SK-N-SH treated with all-trans-retinoic acid at 6 μM for 48 hours (cell line): ENCODE results near the gene TRAF1.
A peak's percentile ranks its signal among the peaks of the same experiment; 100 is the strongest.

Experiments
- ATAC-seq: fragments of 200-7000 bp; cut with Tn5 transposase; 3 replicates; pipeline ENCODE4 v1.9.1; 2020; ENCODE audit warnings: mild to moderate bottlenecking, moderate library complexity
- ARNTL ChIP-seq: fragments of 450-650 bp; formaldehyde crosslinking; IDR thresholded peaks from 2 replicates; pipeline ENCODE4 v1.5.0; 2020; ENCODE audit warnings: low read depth, mild to moderate bottlenecking, moderate library complexity, borderline replicate concordance
- CSDC2 ChIP-seq: fragments of 250-450 bp; sonication (Bioruptor Pico); IDR thresholded peaks from 2 replicates; pipeline ENCODE4 v1.5.0; 2020; ENCODE audit warnings: mild to moderate bottlenecking, moderate library complexity
- CSRNP3 ChIP-seq: fragments of 250-450 bp; sonication (Bioruptor Pico); IDR thresholded peaks from 2 replicates; pipeline ENCODE4 v1.5.1; 2021; ENCODE audit warnings: mild to moderate bottlenecking, moderate library complexity
- GLIS3 ChIP-seq: fragments of 250-450 bp; sonication (Bioruptor Pico); IDR thresholded peaks from 2 replicates; pipeline ENCODE4 v1.5.0; 2020; ENCODE audit warnings: mild to moderate bottlenecking, moderate library complexity
- ISL1 ChIP-seq: fragments of 250-450 bp; sonication (Bioruptor Pico); IDR thresholded peaks from 2 replicates; pipeline ENCODE4 v2.1.2; 2022; ENCODE audit warnings: mild to moderate bottlenecking, moderate library complexity
- OSR1 ChIP-seq: fragments of 250-450 bp; sonication (Bioruptor Pico); IDR thresholded peaks from 2 replicates; pipeline ENCODE4 v1.8.0; 2022; ENCODE audit warnings: moderate library complexity, mild to moderate bottlenecking, inconsistent platforms
- PATZ1 ChIP-seq: fragments of 250-450 bp; sonication (Bioruptor Pico); IDR thresholded peaks from 2 replicates; pipeline ENCODE4 v1.8.0; 2020; ENCODE audit warnings: mild to moderate bottlenecking, moderate library complexity, borderline replicate concordance
- PPARA ChIP-seq: fragments of 250-450 bp; sonication (Bioruptor Pico); IDR thresholded peaks from 2 replicates; pipeline ENCODE4 v1.5.0; 2020; ENCODE audit warnings: mild to moderate bottlenecking, borderline replicate concordance
- RARB ChIP-seq: fragments of 250-450 bp; sonication (Bioruptor Pico); IDR thresholded peaks from 2 replicates; pipeline ENCODE4 v1.8.0; 2021; ENCODE audit warnings: mild to moderate bottlenecking, moderate library complexity
- TCF4 ChIP-seq: fragments of 250-450 bp; sonication (Bioruptor Pico); IDR thresholded peaks from 2 replicates; pipeline ENCODE4 v1.8.0; 2021; ENCODE audit warnings: mild to moderate bottlenecking, moderate library complexity, borderline replicate concordance
- TOX ChIP-seq: fragments of 250-450 bp; sonication (Bioruptor Pico); IDR thresholded peaks from 2 replicates; pipeline ENCODE4 v1.8.0; 2021; ENCODE audit warnings: mild to moderate bottlenecking, moderate library complexity, borderline replicate concordance
- ZC3H10 ChIP-seq: fragments of 250-450 bp; sonication (Bioruptor Pico); IDR thresholded peaks from 2 replicates; pipeline ENCODE4 v1.5.1; 2021; ENCODE audit warnings: mild to moderate bottlenecking, moderate library complexity
- ZFP3 ChIP-seq: fragments of 250-450 bp; sonication (Bioruptor Pico); IDR thresholded peaks from 2 replicates; pipeline ENCODE4 v1.5.0; 2020; ENCODE audit warnings: mild to moderate bottlenecking, moderate library complexity
- ZFP30 ChIP-seq: fragments of 450-650 bp; formaldehyde crosslinking; IDR thresholded peaks from 2 replicates; pipeline ENCODE4 v1.5.0; 2022; ENCODE audit warnings: mild to moderate bottlenecking, moderate library complexity
- ZNF565 ChIP-seq: fragments of 450-650 bp; formaldehyde crosslinking; conservative IDR thresholded peaks from 2 replicates; pipeline ENCODE4 v1.5.0; 2020; ENCODE audit warnings: low read depth, mild to moderate bottlenecking, moderate library complexity
- ZNF70 ChIP-seq: fragments of 450-650 bp; formaldehyde crosslinking; IDR thresholded peaks from 2 replicates; pipeline ENCODE4 v1.5.0; 2020; ENCODE audit warnings: mild to moderate bottlenecking, moderate library complexity
- ZNF8 ChIP-seq: fragments of 450-650 bp; formaldehyde crosslinking; IDR thresholded peaks from 2 replicates; pipeline ENCODE4 v1.5.0; 2020; ENCODE audit warnings: mild to moderate bottlenecking, moderate library complexity
- TF ChIP-seq, protein P1 (sequence below): fragments of 250-450 bp; sonication (Bioruptor Pico); IDR thresholded peaks from 2 replicates; pipeline ENCODE4 v1.5.1; 2020; ENCODE audit warnings: low read depth, mild to moderate bottlenecking, moderate library complexity
- TF ChIP-seq, protein P2 (sequence below): fragments of 250-450 bp; sonication (Bioruptor Pico); IDR thresholded peaks from 2 replicates; pipeline ENCODE4 v1.8.0; 2021; ENCODE audit warnings: low read depth, mild to moderate bottlenecking, moderate library complexity, borderline replicate concordance

Gene TRAF1

GRCh38 chr9:120931231-120932085 lies 4.9 kb upstream of the TRAF1 start:
- ATAC-seq: peak; percentile 50
- TF ChIP-seq CSRNP3 (CRISPR knock-in tag) (no peak), ZFP3 (peak; percentile 51; the same call in 1 of the 2 replicates), ISL1 (CRISPR knock-in tag) (0 out of 2 replicates have a peak, but pooled peaks have one; percentile 22)
- TF ChIP-seq, protein P1, sequence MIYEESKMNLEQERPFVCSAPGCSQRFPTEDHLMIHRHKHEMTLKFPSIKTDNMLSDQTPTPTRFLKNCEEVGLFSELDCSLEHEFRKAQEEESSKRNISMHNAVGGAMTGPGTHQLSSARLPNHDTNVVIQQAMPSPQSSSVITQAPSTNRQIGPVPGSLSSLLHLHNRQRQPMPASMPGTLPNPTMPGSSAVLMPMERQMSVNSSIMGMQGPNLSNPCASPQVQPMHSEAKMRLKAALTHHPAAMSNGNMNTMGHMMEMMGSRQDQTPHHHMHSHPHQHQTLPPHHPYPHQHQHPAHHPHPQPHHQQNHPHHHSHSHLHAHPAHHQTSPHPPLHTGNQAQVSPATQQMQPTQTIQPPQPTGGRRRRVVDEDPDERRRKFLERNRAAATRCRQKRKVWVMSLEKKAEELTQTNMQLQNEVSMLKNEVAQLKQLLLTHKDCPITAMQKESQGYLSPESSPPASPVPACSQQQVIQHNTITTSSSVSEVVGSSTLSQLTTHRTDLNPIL (CRISPR knock-in tag): 0 out of 2 replicates have a peak, but pooled peaks have one; percentile 34
- TF ChIP-seq, all 23 proteins: peak for 3

DNA sequence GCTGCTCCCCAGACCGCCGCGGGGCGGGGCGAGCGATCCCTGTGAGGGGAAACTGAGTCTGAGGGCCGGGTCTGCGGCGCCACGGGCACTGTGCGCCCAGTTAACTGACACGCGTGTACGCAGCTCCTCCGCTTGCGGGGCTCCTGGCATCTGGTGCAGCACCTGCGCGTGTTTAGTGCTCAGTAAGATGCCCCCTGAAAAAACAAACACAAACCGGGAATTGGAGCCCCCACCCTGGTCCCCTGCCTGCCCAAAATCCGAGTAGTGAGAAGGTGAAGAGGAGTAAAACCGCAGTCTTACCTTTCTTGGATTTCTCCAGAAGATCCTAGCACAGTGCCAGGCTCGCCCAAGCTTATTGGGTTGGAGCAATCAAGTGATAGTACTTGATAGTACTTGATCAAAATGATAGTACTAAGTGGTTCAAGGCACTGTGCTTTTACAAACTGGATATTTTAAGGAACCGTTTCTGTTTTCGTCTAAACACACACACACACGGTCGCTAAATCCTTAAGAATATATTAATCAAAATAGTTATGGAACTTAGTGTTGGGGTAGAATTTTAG lies 2.7 kb upstream of the TRAF1 start:
- ATAC-seq: no peak
- TF ChIP-seq PATZ1 (no peak), ZNF565 (CRISPR knock-in tag) (no peak), GLIS3 (CRISPR knock-in tag) (no peak), PPARA (CRISPR knock-in tag) (no peak), ZFP30 (no peak), RARB (CRISPR knock-in tag) (no peak), ZNF8 (CRISPR knock-in tag) (no peak)

DNA sequence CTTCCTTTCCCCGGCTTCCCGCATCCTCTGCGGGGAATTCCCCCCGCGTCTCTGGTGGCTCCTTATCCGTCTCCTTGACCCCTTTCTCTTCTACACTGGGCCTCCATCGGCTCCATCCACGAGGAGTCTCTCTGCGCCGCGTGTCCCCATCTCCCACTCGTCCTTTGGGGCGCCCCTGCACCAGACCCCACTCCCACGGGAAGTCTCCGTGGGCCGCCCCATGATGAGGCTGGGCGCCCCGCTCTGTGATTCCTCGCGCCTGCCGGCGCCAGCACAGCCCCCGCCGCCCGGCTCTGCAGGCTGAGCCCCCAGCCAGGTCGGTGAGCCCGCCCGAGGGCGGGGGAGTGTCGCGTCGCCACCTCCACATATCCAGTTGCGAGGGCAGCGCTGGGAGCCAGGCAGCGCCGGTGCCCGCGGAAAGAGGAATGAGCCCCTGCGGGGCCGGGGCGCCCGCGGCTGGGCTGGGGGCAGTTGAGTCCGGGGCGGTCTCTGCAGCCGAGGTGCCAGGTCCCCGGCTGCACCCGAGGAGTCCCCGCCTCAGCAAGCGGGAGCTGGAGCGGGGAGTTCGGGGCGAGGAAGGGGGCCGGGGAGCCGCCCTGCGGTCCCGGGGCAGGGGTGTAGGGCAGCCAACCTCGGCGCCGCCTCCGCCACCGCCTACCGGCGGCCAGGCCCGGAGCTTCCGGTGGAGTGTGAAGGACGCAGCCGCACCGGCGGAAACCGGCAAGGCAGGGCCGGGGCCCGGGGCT lies 2.1 kb upstream of the TRAF1 start:
- peak; percentile 23; the same call in 1 of the 3 replicates for ATAC-seq
- TF ChIP-seq RARB (CRISPR knock-in tag) (no peak), TCF4 (no peak), ZFP30 (no peak), OSR1 (CRISPR knock-in tag) (no peak), ARNTL (CRISPR knock-in tag) (no peak), TOX (no peak), ZC3H10 (CRISPR knock-in tag) (no peak), ZNF70 (CRISPR knock-in tag) (no peak), CSDC2 (CRISPR knock-in tag) (no peak), CSRNP3 (CRISPR knock-in tag) (no peak)
- TF ChIP-seq, protein P2, sequence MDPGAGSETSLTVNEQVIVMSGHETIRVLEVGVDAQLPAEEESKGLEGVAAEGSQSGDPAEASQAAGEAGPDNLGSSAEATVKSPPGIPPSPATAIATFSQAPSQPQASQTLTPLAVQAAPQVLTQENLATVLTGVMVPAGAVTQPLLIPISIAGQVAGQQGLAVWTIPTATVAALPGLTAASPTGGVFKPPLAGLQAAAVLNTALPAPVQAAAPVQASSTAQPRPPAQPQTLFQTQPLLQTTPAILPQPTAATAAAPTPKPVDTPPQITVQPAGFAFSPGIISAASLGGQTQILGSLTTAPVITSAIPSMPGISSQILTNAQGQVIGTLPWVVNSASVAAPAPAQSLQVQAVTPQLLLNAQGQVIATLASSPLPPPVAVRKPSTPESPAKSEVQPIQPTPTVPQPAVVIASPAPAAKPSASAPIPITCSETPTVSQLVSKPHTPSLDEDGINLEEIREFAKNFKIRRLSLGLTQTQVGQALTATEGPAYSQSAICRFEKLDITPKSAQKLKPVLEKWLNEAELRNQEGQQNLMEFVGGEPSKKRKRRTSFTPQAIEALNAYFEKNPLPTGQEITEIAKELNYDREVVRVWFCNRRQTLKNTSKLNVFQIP (CRISPR knock-in tag): no peak
- TF ChIP-seq, protein P1 (CRISPR knock-in tag): no peak
